H1 (cell line): ENCODE results near the gene DNAJB13. TPM values are rescaled to one million over a fixed set of nuclear protein-coding genes. Genes with fewer than 3 reads are reported as not detected.

Source experiments
- JUND ChIP-seq: IDR thresholded peaks from 2 replicates; pipeline ENCODE4 v1.6.1; 2011; ENCODE audit warnings: mild to moderate bottlenecking, improper control_type of control experiment, low read length
- polyA plus RNA-seq, 7 experiments: library from polyadenylated mRNA; depleted of rRNA in 3 of 7; stranded (reverse) in 5 of 7; unstranded in 2 of 7; fragments of >200 nt in 5 of 7; fragments of 200-250 nt in 2 of 7; gene quantifications; 1 replicate in 5 of 7; 2 replicates in 1 of 7; 4 replicates in 1 of 7; pipeline versions ENCODE4 v1.2.1 to v1.2.3, GENCODE V29; 2011 to 2013; ENCODE audit warnings: missing spikeins in 2 of 7, mixed read lengths in 2 of 7
- total RNA-seq: library from RNA; stranded (reverse); fragmentation: NEBNext Ultra II Directional; extraction: Animal tissue kit (Norgen Biotek cat#: 25700); gene quantifications from 2 replicates; pipeline ENCODE4 v1.2.1, GENCODE V29; 2021

Gene DNAJB13
- total and polyA plus RNA-seq, 2 of the 8 experiments (the other 6 are each of a cell fraction or from before 2014, with no cell fraction given) = 0.27 TPM; not detected in 1

- TF ChIP-seq JUND = no peak
Measured at GRCh38 chr11:73997120-73997770, 46.4 kb downstream of the DNAJB13 start (continued).
